GDM1 (cell line): Measurements from ENCODE around the gene MAMDC2.
"Not testable (repeated sequence)": the region's sequence is repeated elsewhere in the genome, so short reads cannot be mapped to it uniquely, and the experiment has no call there.

Experiments
- DNase-seq: peaks from one replicate; lab custom pipeline; 2025; lab: John Stamatoyannopoulos, UW

MAMDC2 gene

DNA sequence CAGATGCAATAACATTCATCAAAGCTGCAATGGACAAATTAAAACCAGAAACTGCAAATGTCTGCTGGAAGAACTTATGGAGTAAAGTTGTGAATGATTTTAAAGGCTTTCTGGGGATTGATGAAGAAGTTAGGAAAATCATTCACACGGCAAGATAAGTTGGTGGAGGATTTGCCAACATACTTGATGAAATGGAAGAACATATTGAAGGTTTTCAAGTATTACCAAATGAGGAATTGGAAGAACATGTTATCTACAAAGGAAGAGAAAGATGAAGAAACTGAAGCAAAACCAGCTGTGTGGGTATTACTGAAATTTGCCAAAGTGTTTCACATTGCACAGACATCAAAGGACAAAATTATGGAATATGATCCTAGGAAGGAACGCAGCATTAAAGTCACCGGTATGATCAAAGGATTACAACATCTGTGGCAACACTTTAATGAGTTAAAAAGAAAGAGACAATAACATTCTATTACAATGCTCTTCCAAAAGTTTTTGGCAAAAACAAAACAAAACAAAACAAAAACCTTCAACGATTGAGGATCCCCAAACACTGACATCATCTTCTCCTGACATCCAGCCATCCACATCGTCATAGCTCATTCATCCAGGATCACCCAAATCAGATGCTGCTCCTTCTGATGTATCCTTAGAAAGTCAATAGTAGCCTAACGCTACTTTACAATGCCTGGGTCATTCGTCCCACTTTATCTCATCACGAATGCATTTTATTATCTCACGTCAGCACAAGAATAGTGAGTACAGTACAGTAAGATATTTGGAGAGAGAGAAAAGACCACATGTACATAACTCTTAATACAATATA lies 153.8 kb downstream of the MAMDC2 start:
- no peak for DNase-seq

DNA sequence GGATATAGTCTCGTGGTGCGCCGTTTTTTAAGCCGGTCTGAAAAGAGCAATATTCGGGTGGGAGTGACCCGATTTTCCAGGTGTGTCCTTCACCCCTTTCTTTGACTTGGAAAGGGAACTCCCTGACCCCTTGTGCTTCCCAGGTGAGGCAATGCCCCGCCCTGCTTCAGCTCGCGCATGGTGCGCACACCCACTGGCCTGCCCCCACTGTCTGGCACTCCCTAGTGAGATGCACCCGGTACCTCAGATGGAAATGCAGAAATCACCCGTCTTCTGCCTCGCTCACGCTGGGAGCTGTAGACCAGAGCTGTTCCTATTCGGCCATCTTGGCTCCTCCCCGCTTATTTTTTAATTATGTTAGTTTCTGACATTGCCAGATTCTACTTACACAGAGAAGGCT lies 161.1 kb downstream of the MAMDC2 start:
- not testable (repeated sequence) for DNase-seq

DNA sequence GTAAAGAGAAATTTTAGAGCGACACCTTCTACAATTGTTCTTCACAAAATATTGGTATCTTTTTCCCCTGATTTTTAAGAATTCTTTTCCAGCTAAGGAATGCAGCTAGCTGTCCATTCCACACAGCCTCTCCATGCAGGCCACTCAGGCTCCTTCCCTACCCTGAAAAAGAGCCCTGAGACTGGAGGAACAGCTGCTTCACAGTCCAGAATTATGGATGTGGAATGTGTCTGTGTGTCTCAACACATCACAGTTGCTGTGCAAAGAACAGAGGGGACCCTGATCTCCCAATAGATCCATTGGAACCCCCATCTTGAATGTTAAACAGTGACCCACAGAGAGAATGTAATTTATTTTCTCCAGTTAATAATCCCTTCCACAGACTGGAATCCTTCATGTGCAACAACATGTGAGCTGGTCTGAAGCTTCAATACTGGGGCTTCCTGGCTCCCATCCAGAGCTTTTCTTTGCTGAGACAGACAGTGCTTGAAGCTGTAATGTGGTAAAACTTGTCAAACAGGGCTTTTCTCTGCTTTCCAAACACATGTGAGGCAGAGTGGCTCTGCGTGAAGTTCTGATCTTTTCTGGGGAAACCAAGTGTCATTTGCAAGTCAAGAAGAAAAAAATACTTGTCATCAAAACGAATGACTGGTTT lies 161.8 kb downstream of the MAMDC2 start:
- DNase-seq = no peak

DNA sequence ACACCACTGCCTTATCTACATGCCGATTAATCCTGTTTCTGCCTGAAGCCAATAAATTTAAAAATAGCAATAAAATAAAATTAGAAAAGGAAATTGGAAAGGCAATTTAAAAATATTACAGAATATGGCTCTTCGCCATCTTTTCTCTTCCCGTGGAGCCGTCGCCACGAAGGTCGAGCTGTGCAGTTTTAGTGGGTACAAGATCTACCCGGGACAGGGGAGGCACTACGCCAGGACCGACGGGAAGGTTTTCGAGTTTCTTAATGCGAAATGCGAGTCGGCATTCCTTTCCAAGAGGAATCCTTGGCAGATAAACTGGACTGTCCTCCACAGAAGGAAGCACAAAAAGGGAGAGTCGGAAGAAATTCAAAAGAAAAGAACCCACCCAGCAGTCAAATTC lies 173.4 kb downstream of the MAMDC2 start:
- DNase-seq = no peak

DNA sequence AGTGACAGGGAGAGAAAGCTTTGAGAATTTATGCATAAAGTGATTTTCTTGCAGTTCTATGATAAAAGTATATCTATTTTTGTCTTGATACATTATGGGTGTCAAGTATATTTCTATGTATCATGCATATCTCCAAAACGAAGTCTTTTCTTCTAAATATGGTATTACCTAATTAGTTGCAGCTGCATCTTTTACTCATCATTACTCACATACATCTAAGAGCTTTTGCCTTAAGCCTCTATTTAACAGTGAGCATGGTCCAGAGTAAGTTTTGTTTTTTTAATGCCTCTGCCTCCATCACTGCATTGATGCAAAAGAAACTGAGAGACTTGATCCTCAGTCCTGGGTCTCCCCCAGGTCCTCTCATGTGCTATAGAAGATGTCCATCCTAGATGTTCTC lies 175.1 kb downstream of the MAMDC2 start:
- no peak for DNase-seq

DNA sequence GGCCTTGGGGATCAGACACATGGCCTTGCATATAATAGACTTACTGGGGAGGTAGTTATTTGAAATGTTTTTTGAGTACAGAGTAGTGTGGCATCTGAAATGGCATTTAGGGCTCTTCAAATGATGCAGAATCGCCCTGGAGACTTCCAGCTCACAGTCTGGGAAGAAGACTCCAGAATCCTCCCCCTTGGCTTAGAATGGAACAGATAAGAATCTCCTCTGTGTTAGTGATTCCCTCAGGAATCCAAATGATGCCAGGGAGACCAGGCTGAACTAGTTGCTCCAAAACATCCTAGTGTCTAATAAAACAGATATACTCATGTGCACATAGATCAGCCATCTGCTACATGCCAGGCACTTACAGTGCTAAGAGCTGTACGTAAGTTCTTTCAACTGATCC lies 176.6 kb downstream of the MAMDC2 start:
- no peak for DNase-seq

DNA sequence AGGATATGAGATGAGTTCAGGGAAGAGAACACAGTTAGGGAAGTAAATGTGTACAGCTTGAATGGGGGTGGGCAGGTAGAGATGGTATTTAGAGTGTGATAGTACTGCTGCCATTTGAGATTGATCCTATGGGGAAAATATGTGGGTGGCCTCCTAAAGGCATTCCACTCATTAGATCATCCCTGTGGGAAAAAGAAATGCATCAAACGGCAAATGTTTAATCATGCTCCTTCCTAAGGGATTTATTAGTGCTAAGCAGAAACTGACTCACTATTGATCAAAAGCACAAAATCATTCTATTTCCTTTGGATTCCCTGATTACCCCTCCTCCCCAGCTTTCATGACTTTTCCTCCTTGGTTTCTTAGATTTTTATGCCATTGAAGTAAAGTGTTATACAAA lies 178.7 kb downstream of the MAMDC2 start:
- DNase-seq = no peak

DNA sequence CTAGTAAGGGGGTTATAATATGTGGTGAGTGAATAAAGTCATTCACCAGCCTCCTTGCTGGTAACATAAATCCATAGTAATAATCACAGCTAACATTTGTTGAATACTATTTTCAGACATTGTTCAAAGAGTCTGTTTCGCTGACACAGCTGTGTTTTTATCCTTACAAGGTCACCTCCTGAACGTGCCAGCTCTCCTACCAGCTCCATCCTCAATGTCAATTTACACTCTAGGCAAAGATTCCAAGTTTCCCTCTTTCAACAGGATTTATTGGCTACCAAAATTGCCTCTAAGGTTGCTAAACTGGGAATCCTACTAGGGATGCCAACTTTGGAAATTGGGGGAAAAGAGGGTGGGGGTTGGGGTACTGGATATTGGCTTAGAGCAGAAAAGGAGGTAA lies 184.5 kb downstream of the MAMDC2 start:
- no peak for DNase-seq

DNA sequence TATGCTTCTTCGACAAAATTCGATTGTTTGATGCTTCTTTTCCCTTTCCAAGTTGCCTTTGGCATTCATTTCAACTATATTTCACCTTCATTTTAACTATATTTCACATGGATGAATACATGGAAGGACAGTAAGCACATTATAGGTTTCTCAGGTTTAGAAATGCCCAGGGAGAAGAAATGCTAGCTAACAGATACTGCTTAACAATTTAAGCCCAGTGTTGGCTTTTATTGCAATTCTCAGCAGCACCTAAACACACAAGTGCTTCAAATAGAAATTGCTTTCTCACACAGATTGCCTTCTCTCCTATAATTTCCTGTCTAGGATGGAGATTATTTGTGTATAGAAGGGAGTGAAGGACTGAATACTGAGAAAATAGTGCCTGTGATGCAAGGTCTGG lies 185.0 kb downstream of the MAMDC2 start:
- DNase-seq = no peak

DNA sequence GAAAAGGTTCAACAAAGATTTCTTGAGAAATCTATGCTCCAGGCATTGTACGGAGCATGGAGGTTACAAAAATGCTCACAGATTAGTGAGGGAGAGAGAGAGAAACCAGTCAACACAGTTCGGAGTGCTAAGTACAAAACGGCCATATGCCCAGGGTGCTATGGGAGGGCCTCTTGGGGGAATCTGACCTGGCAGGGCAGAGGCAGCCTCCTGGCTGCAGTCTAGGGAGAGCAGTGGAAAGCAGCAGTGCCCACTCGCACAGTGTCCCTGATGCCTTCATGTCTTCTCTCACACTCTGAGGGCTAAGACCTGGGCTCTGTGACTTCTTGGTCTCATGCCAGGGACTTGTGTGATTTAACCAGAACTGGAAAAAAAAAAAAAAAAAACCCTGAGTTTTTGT lies 185.4 kb downstream of the MAMDC2 start:
- no peak for DNase-seq

DNA sequence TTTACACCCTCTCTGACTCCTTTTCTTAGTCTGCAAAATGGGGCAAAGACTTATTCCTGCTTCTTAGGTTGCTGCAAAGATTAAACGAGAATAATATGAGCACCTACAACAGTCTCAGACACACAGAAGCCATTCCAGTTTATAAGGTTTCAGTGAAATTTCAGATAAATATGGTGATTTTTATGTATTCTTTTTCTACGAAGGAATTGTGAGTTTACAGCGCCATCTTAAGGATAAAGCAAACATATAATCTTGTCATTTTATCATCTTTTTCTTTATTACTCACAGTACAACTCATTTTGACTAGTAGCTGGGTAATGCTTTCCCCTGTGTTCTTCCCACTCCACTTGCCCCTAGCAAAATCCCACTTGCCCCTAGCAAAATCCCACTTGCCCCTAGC lies 185.9 kb downstream of the MAMDC2 start:
- no peak for DNase-seq

DNA sequence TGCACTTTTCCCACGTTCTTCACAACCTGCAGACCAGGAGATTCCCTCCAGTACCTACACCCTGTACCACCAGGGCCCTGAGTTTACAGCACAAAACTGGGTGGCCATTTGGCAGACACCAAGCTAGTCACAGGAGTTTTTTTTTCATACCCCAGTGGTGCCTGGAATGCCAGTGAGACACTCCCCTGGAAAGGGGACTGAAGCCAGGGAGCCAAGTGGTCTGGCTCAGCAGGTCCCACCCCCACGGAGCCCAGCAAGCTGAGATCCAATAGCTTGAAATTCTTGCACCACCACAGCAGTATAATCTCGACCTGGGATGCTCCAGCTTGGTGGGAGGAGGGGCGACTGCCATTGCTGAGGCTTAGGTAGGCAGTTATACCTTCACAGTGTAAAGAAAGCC lies 188.8 kb downstream of the MAMDC2 start:
- DNase-seq = no peak

DNA sequence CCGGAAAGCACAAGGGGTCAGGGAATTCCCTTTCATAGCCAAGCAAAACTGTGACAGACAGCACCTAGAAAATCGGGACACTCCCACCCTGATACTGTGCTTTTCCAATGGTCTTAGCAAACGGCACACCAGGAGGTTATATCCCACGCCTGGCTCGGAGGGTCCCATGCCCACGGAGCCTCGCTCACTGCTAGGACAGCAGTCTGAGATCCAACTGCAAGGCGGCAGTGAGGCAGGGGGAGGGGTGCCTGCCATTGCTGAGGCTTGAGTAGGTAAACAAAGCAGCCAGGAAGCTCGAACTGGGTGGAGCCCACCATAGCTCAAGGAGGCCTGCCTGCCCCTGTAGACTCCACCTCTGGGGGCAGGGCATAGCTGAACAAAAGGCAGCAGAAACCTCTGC lies 190.6 kb downstream of the MAMDC2 start:
- DNase-seq = not testable (repeated sequence)

DNA sequence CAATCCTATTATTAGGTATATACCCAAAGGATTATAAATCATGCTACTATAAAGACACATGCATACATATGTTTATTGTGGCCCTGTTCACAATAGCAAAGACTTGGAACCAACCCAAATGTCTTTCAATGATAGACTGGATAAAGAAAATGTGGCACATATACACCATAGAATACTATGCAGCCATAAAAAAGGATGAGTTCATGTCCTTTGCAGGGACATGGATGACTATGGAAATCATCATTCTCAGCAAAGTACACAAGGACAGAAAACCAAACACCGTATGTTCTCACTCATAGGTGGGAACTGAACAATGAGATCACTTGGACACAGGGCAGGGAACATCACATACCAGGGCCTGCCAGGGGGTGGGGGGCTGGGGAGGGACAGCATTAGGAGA lies 202.3 kb downstream of the MAMDC2 start:
- DNase-seq = not testable (repeated sequence)

DNA sequence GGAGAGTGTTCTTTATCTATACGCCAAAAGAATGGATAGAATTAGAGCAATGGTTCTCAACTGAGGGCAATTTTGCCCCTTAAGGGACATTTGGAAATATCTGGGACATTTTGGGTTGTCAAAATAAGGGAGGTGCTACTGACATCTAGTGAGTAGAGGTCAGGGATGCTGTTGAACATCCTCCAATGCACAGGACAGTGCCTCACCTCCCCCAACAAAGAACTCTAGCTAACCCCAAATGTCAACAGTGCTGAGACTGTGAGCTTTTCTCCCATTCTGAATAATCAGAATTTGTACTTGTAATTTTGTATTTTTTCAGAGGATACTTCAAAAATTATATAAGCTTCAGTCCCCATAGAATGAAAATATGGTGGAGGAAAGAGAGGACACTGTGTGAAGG lies 206.6 kb downstream of the MAMDC2 start:
- no peak for DNase-seq

DNA sequence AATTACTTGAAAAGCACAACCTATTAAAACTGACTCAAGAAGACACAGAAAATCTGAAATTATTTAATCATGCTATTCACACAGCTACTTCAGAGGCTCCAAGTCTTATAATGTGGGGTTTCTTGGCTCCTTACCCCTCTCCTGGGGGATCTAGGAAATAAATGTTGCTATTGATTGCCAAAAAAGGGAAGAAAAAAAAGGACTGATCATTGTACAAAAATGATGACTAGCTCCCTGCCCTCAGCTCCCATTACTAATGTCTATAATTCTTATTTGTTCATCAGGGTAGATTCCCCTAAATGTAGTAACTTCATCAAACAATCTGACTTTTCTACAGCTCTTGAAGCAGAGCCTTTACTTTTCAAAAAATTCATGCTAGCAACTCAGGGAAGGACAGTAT lies 211.8 kb downstream of the MAMDC2 start:
- no peak for DNase-seq

DNA sequence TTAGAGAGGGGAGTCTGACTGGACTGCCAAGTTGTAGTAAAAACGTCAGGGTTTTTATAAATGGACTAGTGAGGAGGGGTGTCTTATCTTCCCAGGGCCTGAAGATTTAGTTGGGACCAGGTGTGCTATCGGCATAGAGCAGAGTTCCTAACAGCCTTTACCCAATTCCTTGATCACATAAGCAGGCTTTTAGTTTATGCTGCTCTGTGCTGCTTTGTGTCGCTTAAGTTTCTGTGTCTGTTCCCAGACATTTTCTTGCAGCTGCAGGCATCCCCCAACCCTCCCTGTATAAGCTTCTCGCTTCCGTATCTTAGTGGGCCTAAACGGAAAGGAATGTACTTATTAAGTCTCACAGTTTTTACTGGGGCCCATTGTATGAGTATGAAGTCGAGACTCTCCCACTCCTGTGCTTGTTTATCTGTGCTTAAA lies 212.5 kb downstream of the MAMDC2 start:
- DNase-seq = no peak

DNA sequence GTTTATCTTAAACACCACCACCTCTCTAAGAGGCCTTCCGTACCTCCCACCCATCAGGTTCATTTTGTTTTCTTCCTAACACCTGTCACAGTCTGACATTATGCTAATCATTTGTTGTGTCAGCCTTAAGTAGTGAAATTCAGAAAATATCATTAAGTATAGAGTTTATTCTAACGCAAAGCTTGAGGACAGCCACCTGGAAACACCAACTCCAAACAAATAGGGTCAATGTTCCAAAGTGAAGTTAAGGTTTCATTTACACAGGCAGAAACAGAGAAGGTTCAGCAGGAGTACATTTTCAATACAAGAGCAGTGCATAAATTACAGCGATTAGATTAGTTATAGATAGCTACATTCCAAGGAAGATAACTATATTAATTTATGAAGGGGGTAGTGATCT lies 213.9 kb downstream of the MAMDC2 start:
- DNase-seq = no peak

DNA sequence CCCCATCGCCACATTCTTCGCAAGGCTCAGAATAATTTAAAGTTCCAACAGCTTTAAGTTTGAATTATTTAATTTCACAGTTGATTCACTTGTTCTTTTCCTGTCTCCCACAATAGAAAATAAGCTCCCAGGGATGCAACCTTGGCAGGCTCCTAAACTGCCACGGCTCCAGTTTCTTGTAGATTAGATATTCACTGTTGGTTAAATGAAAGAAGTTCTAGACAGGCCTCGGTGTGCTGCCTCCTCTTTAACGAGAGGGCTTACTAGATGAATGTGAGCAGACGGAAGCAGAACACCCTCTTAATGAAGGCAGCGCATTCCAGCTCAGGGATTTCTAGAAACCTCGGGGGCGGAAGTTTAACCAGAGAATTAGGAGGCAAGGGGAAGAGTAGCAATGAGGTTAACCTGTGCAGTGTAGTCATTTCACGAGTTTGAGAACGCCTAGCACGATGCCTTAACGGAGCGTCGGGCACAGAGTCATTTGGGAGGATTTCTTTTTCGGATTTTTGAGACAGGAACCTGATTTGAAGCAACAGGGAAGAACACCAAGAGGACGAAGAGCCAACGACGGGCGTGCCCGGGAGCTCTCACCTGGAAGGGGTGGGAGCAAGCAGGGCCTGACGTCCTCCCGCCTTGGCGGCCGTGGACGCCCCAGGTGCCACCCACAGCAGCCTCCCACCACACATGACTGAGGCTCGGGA lies 214.5 kb downstream of the MAMDC2 start:
- DNase-seq = no peak

DNA sequence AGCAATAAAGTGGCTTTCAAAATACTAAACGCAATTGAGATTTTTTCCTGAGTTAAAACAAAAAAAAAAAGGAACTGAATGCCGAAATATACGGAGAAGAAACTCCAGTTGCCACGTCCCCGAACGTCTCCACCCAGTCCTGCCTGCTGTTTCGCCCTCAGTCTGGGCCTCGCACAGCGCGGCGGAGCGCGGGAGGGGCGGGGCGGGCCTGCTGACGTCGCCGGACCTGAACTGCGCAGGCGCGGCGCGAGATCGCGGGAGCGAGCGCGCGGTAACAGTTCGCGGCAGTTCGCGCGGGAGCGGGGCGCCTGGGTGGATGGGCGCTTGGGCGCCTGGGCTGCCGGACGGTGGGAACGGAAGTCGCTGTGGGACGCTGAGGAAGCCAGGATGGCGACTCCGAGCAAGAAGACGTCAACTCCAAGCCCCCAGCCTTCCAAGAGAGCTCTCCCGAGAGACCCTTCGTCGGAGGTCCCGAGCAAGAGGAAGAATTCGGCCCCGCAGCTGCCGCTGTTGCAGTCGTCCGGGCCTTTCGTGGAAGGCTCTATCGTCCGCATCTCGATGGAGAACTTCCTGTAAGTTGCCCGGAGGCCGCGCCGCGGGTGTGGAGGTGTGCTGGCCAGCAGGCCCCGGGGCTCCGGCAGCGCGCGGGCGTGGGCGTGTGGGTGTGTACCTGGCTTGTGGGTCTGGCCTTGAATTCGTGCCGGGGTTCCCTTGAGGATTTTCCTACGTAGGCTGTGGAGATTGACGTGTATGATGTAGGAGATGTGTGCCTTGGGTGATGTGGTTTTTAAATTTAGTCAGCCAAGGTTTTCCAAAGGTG lies 215.3 kb downstream of the MAMDC2 start, which contains the start of gene SMC5:
Gene SMC5, plus strand, starts transcription at position 287 of the 820 bp plus-strand sequence. Its CDS starts 101 bp downstream, at position 388.
- peak; percentile 90 for DNase-seq

DNA sequence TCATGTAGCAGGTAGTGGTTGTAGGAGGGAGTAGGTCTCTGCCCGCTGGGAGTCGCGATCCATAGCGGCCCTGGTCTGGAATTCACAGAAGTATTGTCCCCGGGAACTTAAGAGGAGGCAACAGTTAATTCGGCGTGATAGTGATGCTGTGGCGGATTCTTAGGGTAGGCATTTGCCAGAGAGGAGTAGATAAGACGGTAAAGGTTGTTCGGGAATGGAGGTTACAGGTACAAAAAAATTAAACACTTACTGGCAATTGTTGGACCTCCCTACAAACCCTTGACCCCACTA lies 215.8 kb downstream of the MAMDC2 start:
- no peak for DNase-seq

DNA sequence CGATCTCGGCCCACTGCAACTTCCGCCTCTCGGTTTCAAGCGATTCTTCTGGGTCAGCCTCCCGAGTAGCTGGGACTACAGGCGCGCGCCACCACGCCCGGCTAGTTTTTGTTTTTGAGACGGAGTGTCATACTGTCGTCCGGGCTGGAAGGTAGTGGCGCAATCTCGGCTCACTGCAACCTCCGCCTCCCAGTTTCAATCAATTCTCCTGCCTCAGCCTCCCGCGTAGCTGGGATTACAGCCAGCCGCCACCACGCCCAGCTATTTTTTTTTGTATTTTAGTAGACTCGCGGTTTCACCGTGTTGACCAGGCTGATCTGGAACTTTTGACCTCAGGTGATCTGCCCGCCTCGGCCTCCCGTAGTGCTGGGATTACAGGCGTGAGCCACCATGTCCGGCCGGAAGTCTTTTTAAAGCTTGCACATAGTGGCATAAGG lies 216.4 kb downstream of the MAMDC2 start:
- no peak for DNase-seq
